LHCN-M2 (cell line): Measurements from ENCODE around the gene KRTAP3-2. TPM values are rescaled to one million over a fixed set of nuclear protein-coding genes. Genes with fewer than 3 reads are reported as not detected.
"Not testable (repeated sequence)": the region's sequence is repeated elsewhere in the genome, so short reads cannot be mapped to it uniquely, and the experiment has no call there.

Experiments used
- DNase-seq: peaks from one replicate; pipeline ENCODE4 v3.0.0-alpha.2; 2012; ENCODE audit warnings: low read depth
- polyA plus RNA-seq: library from polyadenylated mRNA; unstranded; fragments of >200 nt; gene quantifications from one replicate; pipeline ENCODE4 v1.2.1, GENCODE V29; 2012; ENCODE audit warnings: missing spikeins
- total RNA-seq: library from RNA; depleted of rRNA; stranded (reverse); fragments of >200 nt; gene quantifications from 2 replicates; pipeline ENCODE4 v1.2.3, GENCODE V29; 2014; rRNA removed

Gene KRTAP3-2
- not detected in 2 replicates for total RNA-seq
- not detected for polyA plus RNA-seq

DNA sequence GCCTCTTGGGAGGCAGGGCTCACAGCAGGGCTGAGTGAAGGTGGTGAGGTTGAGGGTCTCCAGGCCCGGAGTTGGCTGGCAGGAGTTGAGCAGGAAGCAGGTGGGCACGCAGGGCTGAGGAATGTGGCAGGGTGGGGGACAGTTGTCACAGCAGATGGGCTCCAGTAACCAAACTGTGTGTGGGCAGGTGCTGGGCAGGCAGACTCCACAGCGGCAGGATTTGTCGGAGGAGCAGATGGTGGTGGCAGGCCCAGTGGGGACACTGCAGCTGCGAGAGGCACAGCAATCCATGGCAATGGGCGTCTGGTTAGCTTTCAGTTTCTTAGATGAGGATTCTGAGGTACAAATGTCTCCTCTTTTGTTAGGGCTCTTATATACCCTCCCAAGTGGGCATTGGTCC, at the start of gene KRTAP3-2:
KRTAP3-2 (minus strand) TSS at position 344 of the 400 bp plus-strand sequence; CDS start at position 291, 53 bp downstream.
- not testable (repeated sequence) for DNase-seq

DNA sequence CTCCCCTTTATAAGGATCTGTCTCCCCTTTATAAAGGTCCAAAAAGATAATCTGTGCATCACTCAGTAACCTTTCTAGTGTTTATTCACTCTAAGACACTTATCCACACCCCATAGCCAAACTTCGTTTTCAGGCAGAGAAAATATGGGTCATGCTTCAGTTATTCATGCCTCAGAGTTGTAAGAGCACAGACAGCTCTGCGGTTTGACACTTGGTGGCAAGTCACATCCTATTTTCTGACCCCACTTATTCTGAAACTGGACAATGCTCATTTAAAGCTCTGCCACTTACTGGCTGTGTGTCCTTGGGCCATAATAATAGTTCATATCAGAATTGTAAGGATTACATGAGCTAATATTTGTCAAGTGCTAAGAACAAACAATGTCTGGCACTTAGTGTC, 49.4 kb upstream of the KRTAP3-2 start:
- DNase-seq: peak; percentile 93

DNA sequence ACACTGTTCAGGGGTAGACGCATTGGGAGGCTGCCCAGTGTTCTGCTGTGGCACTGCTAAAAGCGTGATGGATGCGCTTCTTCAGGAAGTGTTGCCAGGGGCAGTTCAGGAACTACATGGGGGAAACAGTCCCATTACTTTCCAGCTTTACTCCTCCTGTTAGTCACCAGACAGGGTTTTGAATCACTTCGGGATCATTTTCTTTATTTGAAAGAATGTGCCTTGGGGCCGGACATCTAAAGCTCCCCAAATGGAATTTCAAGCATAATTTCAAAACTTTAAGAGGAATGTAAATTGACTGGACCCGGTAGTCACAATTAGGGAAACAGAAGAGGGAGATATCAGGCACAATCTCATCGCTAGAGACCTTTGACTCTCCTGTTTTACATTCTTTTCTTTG, 48.7 kb upstream of the KRTAP3-2 start:
- DNase-seq: peak; percentile 78

DNA sequence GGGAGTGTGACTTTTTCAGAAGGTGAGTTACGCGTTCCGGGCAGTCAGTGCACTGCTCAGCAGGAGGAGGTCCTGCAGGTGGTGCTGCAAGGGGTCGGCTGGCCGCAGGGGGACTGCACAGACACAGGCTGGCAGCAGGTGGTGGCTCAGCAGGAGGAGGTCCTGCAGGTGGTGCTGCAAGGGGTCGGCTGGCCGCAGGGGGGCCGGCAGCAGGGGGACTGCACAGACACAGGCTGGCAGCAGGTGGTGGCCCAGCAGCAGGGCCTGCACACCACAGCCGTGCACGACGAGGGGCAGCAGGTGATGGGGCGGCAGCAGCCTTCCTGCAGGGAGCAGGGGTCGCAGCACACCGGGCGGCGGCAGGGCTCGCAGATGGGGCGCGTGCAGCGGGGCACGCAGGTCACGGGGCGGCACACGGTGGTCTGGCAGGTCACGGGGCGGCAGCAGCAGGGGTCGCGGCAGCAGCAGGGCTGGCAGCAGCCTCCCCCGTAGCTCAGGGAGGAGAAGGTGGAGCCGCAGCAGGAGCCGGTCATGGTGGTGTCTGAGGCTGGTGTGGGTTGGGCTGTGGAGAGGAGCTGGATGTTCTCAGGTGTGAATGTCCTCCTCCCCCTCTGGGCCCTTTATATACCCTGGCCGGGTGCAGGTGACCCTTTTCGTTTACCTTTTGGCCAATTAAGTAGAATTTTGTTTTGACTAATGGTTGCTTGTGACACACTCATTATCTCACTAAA, 47.2 kb upstream of the KRTAP3-2 start, which contains the start of gene KRTAP2-1:
KRTAP2-1 (minus strand) TSS at position 582 of the 731 bp plus-strand sequence; CDS start at position 533, 49 bp downstream.
- not testable (repeated sequence) for DNase-seq

DNA sequence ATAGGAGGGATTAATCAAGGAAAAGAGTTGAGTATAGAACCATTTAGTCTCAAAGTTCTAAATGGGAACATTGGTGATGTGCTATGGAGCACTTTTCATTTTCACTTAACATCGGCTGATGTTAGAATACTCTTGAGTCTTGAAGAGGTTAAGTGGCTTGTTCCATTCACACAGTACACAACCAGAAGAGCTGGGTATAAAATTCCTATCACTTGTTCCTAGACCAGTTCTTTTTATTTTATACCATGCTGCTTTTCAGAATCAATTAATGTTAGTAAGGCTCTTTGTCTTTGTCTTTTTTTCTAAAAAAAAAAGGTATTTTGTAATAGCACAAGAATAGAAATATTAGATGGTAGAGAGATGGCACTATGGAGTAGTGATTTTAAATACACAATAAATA, 43.2 kb upstream of the KRTAP3-2 start:
- no peak for DNase-seq

DNA sequence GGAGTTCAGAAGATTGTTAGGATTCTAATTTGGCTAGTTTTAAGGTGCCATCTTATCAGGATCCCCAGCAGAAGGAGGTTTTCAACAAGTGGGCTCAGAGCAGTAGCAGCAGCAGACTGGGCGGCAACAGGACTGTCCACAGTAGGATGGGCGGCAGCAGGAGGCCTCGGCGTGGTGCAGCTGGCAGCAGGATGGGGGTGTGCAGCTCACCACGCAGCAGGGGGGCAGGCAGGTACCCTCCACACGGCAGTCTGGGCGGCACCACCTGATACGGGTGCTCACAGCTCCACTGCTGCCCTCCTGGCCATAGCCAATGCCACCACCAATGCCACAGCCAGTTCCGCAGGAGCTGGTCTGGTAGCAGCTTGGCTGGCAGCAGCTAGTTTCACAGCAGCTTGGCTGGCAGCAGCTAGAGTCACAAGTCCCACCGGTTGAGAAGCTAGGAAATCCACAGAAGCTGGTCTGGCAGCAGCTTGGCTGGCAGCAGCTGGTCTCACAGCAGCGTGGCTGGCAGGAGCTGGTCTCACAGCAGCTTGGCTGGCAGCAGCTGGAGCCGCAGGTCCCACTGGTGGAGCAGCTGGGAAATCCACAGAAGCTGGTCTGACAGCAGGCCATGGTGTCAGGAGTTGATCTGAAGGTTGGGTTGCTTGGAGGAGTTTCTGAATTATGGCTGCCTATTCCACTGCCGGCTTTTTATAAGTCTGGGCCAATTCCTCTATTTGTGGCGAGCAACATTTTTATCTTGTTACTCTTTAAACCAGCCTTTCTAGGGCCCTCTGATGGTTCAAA, 41.3 kb upstream of the KRTAP3-2 start, which contains the start of gene KRTAP1-1:
KRTAP1-1 (minus strand) TSS at position 668 of the 789 bp plus-strand sequence; CDS start at position 615, 53 bp downstream.
- peak; percentile 65 for DNase-seq

DNA sequence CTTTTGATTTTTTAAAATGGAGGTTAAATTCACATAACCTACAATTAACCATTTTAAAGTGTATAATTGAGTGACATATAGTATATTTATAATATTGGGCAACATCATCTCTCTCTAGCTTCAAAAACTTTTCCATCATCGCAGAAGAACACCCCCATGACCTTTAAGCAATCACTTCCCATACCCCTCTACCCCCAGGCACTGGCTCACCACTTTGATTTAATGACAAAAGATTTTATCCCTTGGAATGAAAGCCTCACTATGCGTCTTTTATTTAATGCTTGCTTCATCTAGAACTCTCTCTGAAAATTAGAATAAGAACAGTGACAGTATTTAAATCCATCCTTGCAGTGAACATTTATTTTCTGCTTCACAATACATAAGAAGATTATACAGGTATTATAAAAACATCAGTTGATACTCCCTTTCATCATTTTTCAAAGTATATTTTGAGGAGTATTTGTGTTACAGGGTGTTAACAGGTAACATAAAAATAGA, 38.2 kb upstream of the KRTAP3-2 start:
- no peak for DNase-seq

DNA sequence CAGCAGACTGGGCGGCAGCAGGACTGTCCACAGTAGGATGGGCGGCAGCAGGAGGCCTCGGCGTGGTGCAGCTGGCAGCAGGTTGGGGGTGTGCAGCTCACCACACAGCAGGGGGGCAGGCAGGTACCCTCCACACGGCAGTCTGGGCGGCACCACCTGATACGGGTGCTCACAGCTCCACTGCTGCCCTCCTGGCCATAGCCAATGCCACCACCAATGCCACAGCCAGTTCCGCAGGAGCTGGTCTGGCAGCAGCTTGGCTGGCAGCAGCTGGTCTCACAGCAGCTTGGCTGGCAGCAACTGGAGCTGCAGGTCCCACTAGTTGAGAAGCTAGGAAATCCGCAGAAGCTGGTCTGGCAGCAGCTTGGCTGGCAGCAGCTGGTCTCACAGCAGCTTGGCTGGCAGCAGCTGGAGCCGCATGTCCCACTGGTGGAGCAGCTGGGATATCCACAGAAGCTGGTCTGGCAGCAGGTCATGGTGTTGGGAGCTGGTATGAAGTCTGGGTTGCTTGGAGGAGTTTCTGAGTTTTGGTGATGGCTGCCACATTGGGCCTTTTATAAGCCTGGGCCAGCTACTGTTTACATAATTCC, 34.7 kb upstream of the KRTAP3-2 start, which contains the start of gene KRTAP1-3:
KRTAP1-3 (minus strand) TSS at position 529 of the 590 bp plus-strand sequence; CDS start at position 476, 53 bp downstream.
- DNase-seq: peak; percentile 68

DNA sequence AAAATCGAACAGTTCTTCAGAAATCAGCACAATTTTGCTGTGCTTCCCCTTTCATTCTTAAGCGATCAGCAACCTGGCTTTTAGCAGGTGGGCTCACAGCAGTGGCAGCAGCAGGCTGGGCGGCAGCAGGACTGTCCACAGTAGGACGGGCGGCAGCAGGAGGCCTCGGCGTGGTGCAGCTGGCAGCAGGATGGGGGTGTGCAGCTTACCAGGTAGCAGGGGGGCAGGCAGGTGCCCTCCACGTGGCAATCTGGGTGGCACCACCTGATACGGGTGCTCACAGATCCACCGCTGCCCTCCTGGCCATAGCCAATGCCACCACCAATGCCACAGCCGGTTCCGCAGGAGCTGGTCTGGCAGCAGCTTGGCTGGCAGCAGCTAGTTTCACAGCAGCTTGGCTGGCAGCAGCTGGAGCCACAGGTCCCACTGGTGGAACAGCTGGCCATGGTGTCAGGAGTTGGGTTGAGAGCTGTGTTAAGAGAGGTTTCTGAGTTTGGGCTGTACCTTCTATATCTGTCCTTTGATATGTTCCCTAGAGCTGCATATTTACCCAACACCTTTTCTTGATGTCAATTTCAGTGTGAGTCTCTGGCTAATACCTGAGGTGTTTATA, 30.0 kb upstream of the KRTAP3-2 start, which contains the start of gene KRTAP1-4:
KRTAP1-4 (minus strand) TSS at position 563 of the 613 bp plus-strand sequence; CDS start at position 446, 117 bp downstream.
- DNase-seq: no peak

DNA sequence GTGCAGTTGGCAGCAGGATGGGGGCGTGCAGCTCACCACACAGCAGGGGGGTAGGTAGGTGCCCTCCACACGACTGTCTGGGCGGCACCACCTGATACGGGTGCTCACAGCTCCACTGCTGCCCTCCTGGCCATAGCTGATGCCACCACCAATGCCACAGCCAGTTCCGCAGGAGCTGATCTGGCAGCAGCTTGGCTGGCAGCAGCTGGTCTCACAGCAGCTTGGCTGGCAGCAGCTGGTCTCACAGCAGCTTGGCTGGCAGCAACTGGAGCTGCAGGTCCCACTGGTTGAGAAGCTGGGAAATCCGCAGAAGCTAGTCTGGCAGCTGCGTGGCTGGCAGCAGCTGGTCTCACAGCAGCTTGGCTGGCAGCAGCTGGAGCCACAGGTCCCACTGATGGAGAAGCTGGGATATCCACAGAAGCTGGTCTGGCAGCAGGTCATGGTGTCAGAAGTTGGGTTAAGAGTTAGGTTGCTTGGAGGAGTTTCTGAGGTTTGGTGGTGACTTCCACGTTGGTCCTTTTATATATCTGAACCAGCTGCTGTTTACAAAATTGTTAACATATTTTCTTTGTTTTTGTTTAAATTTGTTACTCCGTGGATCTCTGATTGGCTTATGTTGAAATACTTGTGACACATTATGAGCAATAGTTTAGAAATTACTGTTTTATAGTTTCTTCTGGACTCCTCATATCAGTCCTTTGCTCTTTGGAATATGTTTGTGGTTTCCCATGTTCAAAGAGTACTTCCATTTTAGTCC, 27.2 kb upstream of the KRTAP3-2 start, which contains the start of gene KRTAP1-5:
KRTAP1-5 (minus strand) TSS at position 494 of the 757 bp plus-strand sequence; CDS start at position 441, 53 bp downstream.
- DNase-seq: peak; percentile 98

DNA sequence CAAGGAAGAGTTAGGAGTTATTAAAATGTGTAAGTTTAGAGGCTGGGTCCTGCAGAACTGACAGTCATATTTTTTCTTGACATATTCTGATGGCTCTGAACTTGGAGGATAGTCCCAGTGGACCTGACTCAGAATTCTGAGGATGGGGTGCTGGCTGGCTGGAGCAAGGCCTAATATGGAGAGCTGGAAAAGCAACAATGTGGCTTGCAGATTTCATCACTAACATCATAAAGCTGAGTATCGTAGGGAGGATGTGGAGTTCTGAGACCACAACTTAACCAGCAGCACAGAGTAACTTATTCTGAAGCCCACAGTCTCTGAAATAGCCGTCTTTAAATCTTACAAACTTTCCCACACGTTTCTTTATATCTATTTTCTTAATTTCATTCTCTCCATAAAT, 25.0 kb upstream of the KRTAP3-2 start:
- DNase-seq: peak; percentile 38

DNA sequence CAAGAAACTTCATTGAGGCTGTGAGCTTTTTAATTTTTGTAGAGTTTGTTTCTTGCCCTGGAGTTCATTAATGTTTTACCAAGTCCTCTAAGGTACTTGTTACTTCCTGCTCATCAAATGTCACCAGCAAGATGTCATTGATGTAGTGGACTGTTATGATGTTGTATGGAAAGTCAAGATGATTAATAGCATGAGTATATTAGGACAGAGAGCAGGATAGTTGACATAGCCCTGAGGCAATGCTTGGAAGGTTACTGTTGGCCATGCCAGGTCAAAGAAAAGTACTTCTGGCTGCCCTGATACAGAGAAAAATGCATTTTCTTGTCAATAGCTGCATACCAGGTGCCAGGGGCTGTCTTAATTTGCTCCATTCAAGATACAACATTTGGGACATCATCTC, 20.6 kb upstream of the KRTAP3-2 start:
- no peak for DNase-seq

DNA sequence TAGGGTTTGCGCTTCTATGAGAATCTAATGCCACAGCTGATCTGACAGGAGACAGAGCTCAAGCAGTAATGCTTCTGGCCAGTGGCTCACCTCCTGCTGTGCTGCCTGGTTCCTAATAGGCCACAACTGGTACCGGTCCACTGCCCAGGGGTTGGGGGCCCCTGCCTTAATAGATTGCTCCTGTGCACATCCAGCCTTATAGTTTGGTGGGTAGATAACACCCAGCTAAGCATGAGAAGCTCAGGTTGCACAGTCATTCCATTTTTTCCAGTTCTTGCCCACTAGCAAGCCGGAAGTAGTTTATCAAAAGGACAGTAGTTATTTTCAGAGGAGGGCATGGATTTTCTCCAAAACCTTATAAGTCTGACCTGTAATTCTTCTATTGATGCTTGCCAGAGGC, 19.7 kb upstream of the KRTAP3-2 start:
- DNase-seq: no peak

DNA sequence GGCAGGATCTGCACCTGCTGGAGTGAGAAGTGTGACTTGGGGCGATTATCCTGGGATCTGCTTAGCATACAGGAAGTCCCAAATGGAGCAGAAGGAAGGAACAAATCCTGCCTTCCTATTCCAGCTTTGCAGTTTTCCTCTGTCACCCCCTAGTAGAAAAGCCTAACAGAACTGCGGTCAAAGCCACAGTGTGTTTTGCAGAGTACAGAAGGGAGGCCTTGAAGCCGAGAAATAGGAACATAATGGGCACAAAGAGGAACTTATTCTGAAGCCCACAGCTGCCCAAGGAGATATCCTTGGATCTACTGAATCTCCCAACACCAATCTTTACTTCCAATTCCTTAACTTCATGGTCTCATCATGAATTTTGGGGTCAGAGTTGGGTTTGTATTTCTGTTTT, 18.8 kb upstream of the KRTAP3-2 start:
- DNase-seq: no peak

DNA sequence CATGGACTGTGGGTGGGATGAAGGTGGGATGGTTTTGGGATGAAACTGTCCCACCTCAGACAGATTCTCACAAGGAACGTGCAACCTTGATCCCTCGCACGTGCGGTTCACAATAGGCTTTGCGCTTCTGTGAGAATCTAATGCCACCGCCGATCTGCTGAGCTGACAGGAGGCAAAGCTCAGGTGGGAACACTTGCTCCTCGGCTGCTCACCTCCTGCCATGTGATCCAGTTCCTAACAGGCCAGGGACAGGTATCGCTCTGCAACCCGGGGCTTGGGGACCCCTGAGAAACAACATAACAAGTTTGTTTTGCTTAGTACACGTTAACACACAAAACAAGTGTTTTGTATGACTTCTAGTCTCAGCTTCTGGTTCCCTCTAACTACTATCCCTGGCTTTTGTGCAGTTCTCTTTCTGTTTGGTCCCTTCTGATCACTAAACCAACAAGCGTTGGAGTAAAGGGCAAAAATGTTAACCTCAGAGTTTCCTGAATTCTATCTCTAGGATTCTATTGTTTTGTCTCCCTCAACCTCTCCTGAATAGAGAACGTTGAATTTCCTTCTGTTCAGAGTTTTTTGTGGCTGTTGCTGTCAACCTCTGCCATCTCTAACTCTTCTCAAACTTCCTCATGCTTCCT, 17.0 kb upstream of the KRTAP3-2 start:
- no peak for DNase-seq

DNA sequence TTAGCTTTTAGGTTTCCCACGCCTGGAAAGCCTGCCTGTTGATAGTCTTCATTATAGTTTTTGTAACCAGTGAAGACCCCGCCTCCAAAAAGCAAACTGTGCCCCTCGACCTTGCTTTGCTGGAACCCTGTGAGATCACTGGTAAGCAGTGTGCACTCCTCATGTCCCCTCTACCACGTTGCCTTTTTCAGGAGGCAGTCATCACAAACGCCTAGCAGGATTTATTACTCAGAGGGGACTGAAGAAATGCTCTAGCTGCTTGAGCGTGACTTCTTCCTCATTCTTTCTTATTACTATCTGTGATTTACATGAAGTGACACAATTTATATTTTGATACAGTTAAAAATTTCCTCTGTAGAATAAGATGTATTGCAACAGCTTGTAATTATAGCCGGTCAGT, 15.7 kb upstream of the KRTAP3-2 start:
- DNase-seq: no peak

DNA sequence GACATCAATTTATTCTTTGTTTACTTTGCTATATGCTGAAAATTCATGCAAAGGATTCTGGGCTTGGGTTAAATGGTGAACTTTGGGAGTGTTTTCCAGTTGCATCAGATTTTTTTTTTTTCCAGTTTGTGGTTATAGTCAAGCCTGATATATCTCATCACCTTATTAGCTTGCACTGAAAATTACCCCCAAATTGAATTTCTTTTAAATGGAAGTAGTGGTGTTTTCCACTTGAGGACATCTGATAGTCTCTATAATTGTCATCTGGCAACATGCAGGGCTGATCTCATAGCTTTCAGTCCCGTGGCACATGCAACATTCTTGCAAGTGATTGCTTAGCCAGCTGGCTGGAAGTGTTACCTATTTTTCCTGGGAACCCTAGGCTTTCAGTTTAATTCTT, 13.9 kb upstream of the KRTAP3-2 start:
- peak; percentile 37 for DNase-seq

DNA sequence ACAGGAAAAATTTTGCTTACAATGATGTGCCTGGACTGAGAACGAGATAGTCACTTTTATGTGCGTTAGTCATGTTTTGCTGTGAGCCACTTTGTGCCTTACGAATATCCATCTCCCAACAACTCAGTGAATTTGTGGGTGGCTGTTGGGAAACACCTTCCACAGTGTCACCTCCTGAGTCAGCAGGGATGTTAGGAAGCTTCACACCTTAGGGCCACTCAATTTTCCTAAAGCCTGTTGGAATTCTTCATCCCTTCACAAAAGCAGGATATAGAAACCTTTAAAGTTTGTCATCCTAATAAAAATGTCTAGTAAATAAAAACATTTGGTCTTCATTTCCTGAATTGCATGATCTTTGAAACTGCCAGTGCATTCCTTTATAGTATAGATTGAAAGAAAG, 13.5 kb upstream of the KRTAP3-2 start:
- DNase-seq: no peak

DNA sequence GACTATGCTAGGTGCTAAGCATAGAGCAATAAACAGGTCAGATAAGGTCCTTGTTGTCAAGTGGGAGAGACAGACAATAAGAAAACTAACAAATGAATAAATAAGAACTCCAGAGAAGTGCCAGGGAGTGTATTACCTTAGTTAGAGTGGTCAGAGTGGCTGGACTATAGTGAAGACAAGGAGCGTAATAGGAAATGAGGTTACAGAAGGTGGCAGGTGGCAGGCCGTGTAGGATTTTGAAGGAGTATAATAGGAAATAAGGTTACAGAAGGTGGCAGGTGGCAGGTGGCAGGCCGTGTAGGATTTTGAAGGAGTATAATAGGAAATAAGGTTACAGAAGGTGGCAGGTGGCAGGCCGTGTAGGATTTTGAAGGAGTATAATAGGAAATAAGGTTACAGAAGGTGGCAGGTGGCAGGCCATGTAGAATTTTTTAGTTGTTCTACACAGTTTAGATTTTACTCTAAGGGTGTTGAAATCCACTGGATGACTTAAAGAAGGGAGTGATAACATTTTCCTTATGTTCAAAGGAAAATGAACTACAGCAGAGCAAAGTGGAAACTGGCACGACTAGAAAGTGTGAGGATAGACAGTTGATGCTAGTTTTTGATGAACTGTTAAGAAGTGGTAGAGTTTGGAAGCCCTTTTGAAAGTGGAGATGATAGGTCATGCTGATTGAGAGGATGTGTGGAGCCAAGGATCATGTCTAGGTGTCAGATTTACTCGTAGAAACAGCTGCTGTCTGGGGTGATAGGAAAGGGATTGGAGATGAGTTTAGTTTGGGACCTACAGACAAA, 12.8 kb upstream of the KRTAP3-2 start:
- DNase-seq: no peak
